HG03342 (cell line): Measurements from ENCODE around the gene VASN.

Experiments
- ATAC-seq: cut with Tn5 transposase; IDR thresholded peaks from one replicate; pipeline ENCODE4 v1.9.1; 2021; ENCODE audit warnings: mild to moderate bottlenecking, moderate library complexity; ENCODE audit not compliant: unreplicated experiment

VASN gene

DNA sequence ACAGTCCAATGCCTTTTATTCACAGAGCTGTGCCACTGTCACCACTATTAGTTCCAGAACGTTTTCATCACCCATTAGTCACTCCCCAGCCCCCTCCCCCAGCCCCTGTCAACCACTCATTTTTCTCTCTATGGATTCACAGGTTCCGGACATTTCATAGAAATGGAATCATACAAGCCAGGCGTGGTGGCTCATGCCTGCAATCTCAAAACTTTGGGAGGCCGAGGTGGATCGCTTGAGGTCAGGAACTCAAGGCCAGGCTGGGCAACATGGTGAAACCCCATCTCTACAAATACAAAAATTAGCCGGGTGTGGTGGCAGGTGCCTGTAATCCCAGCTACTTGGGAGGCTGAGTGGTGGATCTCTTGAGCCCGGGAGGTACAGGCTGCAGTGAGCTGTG, 19.8 kb upstream of the VASN start:
- ATAC-seq = no peak

DNA sequence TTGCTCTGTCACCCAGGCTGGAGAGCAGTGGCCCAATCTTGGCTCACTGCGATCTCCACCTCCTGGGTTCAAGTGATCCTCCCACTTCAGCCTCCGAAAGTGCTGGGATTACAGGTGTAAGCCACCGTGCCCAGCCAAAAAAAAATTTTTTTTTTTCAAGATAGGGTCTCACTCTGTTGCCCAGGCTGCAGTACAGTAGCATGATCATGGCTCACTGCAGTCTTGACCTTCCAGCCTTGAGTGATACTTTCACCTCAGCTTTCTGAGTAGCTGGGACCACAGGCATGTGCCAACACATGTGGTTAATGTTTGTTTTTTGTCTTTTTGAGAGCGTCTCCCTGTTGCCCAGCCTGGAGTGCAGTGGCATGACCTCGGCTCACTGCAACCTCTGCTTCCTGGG, 18.8 kb upstream of the VASN start:
- ATAC-seq = no peak

GRCh38 chr16:4353675-4354074, 18.0 kb upstream of the VASN start:
- no peak for ATAC-seq

DNA sequence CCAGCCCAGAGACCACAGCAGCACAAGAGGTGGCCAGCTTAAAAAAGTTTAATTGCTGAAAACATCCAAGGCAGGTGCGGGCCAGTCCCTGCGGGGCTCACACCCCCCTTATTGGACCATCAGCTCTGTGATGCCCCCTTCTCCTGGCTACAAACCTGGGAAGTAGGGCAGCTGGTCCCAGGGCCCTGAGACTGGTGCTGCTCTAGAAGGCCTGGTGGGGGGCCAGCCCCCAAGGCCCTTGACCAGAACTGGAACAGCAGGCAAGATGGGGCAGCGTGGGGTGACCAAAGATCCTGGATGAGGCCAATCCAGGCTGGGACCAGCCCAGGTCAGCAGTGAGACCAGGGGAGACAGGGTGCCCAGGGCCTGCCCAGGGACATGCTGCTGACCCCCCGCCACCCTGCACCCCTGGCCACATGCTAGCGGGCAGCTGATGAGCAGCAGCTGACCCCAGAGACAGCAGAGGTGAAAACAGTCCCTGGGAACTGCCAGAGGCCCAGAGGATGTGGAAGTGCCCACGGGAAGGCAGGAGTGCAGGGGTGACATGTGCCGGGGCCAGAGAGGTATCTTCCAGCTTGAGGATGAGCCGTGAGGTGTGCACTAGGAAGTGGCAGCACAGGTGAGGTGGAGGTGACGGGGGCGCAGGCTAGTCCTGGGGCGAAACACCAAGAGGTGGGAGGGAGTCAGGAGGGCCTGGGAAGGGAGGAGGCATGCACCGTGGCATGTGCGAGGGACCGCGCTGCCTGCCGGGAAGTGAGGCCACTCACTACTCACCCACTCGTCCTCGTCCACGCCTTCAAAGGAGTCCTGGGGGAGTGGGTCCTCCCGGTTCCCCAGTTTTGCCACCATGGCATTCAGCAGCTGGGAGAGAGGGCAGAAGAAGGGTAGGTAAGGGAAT, 16.9 kb upstream of the VASN start:
- ATAC-seq = no peak

GRCh38 chr16:4356820-4357219, 14.8 kb upstream of the VASN start:
- ATAC-seq = no peak

DNA sequence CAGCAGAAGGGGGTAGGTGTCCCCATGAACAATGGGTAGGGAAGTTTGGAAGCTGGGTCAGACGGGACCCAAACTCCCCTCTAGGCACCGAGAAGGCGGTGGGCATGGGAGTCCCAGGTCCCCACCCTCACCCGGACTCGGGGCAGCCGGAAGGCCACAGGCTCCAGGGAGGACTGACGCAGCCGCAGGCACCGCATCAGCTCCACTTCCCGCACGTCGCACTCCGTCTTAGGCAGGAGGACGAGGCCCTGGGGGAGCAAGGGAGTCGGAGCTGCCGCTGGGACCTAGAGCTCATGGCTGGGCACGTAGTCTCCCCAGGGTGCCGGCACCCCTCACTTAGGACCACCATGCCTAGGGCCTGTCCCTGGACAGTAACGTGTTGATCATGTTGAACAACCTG, 13.4 kb upstream of the VASN start:
- no peak for ATAC-seq

- ATAC-seq = no peak
Measured at GRCh38 chr16:4358831-4359561, 12.7 kb upstream of the VASN start.

- ATAC-seq = no peak
Measured at GRCh38 chr16:4359914-4360313, 11.7 kb upstream of the VASN start.

GRCh38 chr16:4360538-4361021, 11.1 kb upstream of the VASN start:
- no peak for ATAC-seq

- no peak for ATAC-seq
Measured at GRCh38 chr16:4361033-4361943, 10.4 kb upstream of the VASN start.

- ATAC-seq = no peak
Measured at GRCh38 chr16:4361944-4362311, 9.7 kb upstream of the VASN start.

DNA sequence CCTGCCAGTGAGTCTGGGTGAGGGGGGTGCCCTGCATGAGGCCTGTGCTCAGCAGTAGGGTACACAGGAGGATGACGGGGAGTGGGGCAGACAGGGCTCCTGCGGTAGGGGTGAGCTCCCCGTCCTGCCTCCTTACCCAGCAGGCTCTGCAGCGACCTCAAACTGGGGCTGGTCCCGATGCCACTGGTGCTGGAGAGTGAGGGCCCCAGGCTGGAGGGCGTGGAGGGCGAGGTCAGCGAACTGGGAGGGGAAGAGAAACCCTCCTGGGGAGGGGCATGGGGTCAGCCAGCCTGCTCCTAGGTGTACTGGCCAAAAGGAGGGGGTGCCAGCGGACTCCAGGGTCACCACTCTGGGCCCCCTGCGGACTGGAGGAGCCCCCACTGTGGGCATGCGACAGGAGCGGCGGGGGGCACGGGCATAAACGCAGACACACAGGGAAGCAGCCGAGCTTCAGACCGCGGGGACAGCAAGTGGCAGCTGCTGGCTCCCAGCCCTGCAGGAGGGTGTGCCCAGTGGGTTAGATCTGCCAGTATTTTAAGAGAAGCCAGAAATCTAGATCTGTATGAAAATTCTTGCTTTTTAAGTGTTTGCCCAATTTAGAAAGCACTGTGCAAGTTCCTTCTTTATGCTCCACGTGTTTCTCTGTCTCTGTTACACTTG, 9.0 kb upstream of the VASN start:
- ATAC-seq = no peak

DNA sequence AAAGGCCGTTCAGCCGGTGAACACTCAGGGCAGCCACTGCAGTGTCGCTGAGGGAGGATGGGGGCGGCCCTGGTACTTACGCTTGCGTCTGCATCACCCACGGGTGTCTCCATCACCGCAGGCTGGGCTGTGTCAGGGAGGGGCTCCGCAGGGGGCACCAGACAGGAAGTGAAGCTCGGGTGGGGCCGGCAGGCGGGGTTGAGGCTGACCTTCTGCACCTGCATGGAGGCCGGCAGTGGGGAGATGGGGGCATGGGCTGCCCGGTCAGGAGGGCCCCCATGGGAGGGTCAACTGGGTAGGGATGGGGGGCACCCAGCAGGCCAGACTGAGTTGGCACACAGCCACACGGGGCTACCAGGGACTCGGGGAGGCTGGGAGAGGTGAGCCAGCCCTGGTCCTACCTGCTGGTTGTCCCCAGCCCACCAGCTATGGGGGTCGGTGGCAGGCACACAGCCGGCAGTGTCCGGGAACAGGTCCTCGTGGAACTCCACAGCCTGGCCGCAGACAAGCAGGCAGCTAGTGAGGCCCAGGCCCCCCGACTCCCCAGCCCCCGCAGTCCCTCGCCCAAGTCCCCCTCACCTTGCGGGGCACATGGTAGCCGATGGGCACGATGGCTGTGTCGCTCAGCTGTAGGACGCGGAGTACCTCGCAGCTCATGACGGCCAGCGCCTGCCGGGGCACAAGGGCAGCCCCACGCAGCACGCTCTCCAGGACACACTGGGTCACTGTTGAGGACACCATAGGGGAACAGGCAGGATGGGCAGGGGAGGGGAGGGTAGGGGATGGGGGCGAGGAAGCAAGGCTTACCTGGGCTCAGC, 7.2 kb upstream of the VASN start:
- no peak for ATAC-seq

- peak; percentile 55 for ATAC-seq
Measured at GRCh38 chr16:4365014-4365406, 6.6 kb upstream of the VASN start.

DNA sequence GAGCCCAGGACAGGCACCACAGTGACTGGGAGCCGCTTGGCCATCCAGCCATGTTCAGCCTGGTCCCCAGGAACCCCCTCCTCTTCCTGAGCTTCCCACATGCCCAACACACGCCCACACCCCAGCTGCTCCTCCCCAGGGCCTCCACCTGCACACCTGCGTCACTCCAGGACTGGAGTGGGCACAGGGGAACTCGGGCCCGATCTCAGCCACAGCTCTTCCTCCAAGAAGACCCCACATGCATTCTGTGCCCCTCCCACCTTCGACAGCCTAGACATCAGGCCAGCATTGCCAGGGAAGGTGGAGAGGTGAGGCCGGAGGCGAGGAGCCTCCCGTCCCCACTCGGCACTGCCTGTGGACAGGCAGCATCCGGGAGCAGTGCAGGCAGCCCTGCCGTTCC, 6.0 kb upstream of the VASN start:
- no peak for ATAC-seq

GRCh38 chr16:4366016-4366415, 5.6 kb upstream of the VASN start:
- no peak for ATAC-seq

DNA sequence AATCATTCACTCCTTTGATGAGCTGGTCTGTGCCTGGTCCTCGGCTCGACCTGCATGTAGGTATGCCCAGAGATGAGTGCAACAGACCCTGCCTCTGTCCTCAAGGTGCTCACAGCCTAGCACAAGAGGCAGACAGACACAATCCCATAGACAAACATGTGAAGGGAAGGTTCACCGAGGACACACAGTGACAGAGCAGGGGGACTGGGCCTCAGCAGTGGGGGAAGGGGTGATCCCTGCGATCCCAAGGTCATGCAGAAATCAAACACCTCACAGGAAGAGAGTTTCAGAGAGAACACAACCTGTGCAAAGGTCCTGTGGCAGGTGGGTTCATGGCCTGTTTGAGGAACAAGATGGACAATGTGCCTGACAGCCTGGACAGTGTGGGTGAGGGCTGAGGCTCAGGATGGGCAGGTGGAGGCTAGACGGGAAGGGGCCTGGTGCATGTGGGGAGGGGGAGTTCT, 4.2 kb upstream of the VASN start:
- no peak for ATAC-seq

- no peak for ATAC-seq
Measured at GRCh38 chr16:4369007-4369733, 2.5 kb upstream of the VASN start.

GRCh38 chr16:4370151-4370550, 1.5 kb upstream of the VASN start:
- ATAC-seq = no peak
